H1 (cell line): ENCODE measurements around the gene FASN. TPM values are rescaled to one million over a fixed set of nuclear protein-coding genes. Genes with fewer than 3 reads are reported as not detected.

Experiments
- CTCF ChIA-PET: fragments of 300-600 bp; sonication (Branson Sonifier 250); formaldehyde crosslinking; loops from one replicate; lab custom pipeline; 2021; ENCODE audit not compliant: partially characterized antibody; lab: Charles Lee
- POLR2A ChIA-PET: fragments of 300-600 bp; sonication (Branson Sonifier 250); formaldehyde crosslinking; loops from one replicate; lab custom pipeline; 2021; ENCODE audit warnings: inconsistent platforms; ENCODE audit not compliant: partially characterized antibody; lab: Charles Lee
- DNase-seq, 2 experiments: peaks; one replicate each; pipeline versions ENCODE4 v3.0.0 to v3.0.0-alpha.2; 2010 to 2022; ENCODE audit warnings: low spot score in 2 of 2, low read depth in 1 of 2, mixed read lengths in 1 of 2
- FAIRE-seq: peaks from 2 replicates; lab custom pipeline; 2011; peaks lifted over from hg19 to GRCh38; lab: Jason Lieb, UNC
- H2AFZ ChIP-seq: 2 replicates; pipeline ENCODE4 v1.8.1; 2012; ENCODE audit warnings: low read length, inconsistent platforms
- H2AK5ac ChIP-seq: 2 replicates; pipeline ENCODE4 v1.6.1; 2013; ENCODE audit warnings: low read depth, low read length
- H2BK120ac ChIP-seq: replicated peaks from 2 replicates; pipeline ENCODE3; 2013; ENCODE audit warnings: low read depth, low read length, inconsistent platforms
- H2BK12ac ChIP-seq: 2 replicates; pipeline ENCODE4 v1.6.1; 2013; ENCODE audit warnings: low read depth, low read length
- H2BK15ac ChIP-seq: 2 replicates; pipeline ENCODE4 v1.6.1; 2013; ENCODE audit warnings: low read length
- H2BK20ac ChIP-seq: 2 replicates; pipeline ENCODE4 v1.6.1; 2013; ENCODE audit warnings: low read length
- H2BK5ac ChIP-seq: 2 replicates; pipeline ENCODE4 v1.6.1; 2013; ENCODE audit warnings: low read depth, low read length
- H3K14ac ChIP-seq: 2 replicates; pipeline ENCODE4 v1.6.1; 2013; ENCODE audit warnings: inconsistent platforms; ENCODE audit not compliant: insufficient read length
- H3K18ac ChIP-seq: 2 replicates; pipeline ENCODE4 v1.6.1; 2013; ENCODE audit warnings: low read length; ENCODE audit errors: extremely low read depth
- H3K23ac ChIP-seq: 2 replicates; pipeline ENCODE4 v1.6.1; 2013; ENCODE audit warnings: inconsistent platforms; ENCODE audit not compliant: insufficient read length
- H3K23me2 ChIP-seq: 2 replicates; pipeline ENCODE4 v1.6.1; 2013; ENCODE audit warnings: low read depth, low read length
- H3K27ac ChIP-seq: 2 replicates; pipeline ENCODE4 v1.6.1; 2011; ENCODE audit warnings: low read depth, low read length, inconsistent platforms
- H3K27me3 ChIP-seq, 4 experiments: replicated peaks in 1 of 4; 1 replicate in 1 of 4; 2 replicates in 3 of 4; pipeline versions ENCODE4 v1.6.1 to v1.8.1; 2011 to 2013; ENCODE audit warnings: low read length in 3 of 4, mild to moderate bottlenecking in 3 of 4, inconsistent platforms in 2 of 4, mixed read lengths in 2 of 4, moderate library complexity in 1 of 4; ENCODE audit not compliant: control insufficient read depth in 3 of 4, insufficient read depth in 3 of 4; ENCODE audit errors: extremely low read depth in 1 of 4
- H3K36me3 ChIP-seq, 4 experiments: 2 replicates each; pipeline versions ENCODE4 v1.6.1 to v1.8.1; 2011 to 2013; ENCODE audit warnings: mild to moderate bottlenecking in 4 of 4, low read length in 3 of 4, moderate library complexity in 2 of 4, control low read depth in 1 of 4, inconsistent platforms in 1 of 4; ENCODE audit not compliant: insufficient read depth in 4 of 4, control insufficient read depth in 2 of 4
- H3K4ac ChIP-seq: replicated peaks from 2 replicates; pipeline ENCODE3; 2013; ENCODE audit warnings: low read length, low read depth, mixed read lengths, inconsistent platforms; ENCODE audit not compliant: insufficient read length
- H3K4me1 ChIP-seq, 4 experiments: replicated peaks in 1 of 4; 1 replicate in 1 of 4; 2 replicates in 3 of 4; pipeline versions ENCODE4 v1.6.1 to v1.8.1; 2011 to 2013; ENCODE audit warnings: low read length in 3 of 4, inconsistent platforms in 2 of 4, mixed read lengths in 1 of 4; ENCODE audit not compliant: insufficient read depth in 4 of 4, control insufficient read depth in 3 of 4
- H3K4me2 ChIP-seq, 2 experiments: 2 replicates each; pipeline versions ENCODE4 v1.6.1 to v1.8.1; 2011 to 2013; ENCODE audit warnings: low read depth in 2 of 2, low read length in 2 of 2, control low read depth in 1 of 2, inconsistent platforms in 1 of 2, mild to moderate bottlenecking in 1 of 2; ENCODE audit not compliant: insufficient read depth in 1 of 2
- H3K4me3 ChIP-seq, 4 experiments: fragments of 200-600, 300-600 bp in 1 of 4; sonication (generic), shearing (Covaris generic), sonication (Bioruptor Twin) in 1 of 4; 2 replicates each; pipeline versions ENCODE4 v1.5.1 to v1.8.1; 2011 to 2016; ENCODE audit warnings: low read length in 4 of 4, low read depth in 3 of 4, control low read depth in 2 of 4, inconsistent platforms in 2 of 4, mild to moderate bottlenecking in 2 of 4, mixed read lengths in 1 of 4, moderate library complexity in 1 of 4; ENCODE audit not compliant: insufficient read depth in 2 of 4; ENCODE audit errors: extremely low read depth in 1 of 4
- H3K56ac ChIP-seq: replicated peaks from 2 replicates; pipeline ENCODE3; 2013; ENCODE audit warnings: low read depth, mild to moderate bottlenecking, mixed read lengths, low read length, inconsistent platforms; ENCODE audit not compliant: insufficient read length
- H3K79me1 ChIP-seq: 2 replicates; pipeline ENCODE4 v1.6.1; 2013; ENCODE audit warnings: low read depth, low read length, control low read depth
- H3K79me2 ChIP-seq, 2 experiments: 2 replicates each; pipeline versions ENCODE4 v1.6.1 to v1.8.1; 2012 to 2013; ENCODE audit warnings: low read length in 2 of 2, mild to moderate bottlenecking in 2 of 2, inconsistent platforms in 1 of 2; ENCODE audit not compliant: insufficient read depth in 2 of 2, control insufficient read depth in 1 of 2
- H3K9ac ChIP-seq, 4 experiments: replicated peaks in 1 of 4; 1 replicate in 1 of 4; 2 replicates in 3 of 4; pipeline versions ENCODE4 v1.6.1 to v1.8.1; 2011 to 2013; ENCODE audit warnings: low read depth in 3 of 4, low read length in 3 of 4, control low read depth in 2 of 4, mild to moderate bottlenecking in 2 of 4, moderate library complexity in 2 of 4, inconsistent platforms in 1 of 4; ENCODE audit errors: extremely low read depth in 1 of 4
- H3K9me3 ChIP-seq, 2 experiments: 2 replicates each; pipeline versions ENCODE4 v1.6.1 to v1.8.1; 2012 to 2013; ENCODE audit warnings: mild to moderate bottlenecking in 2 of 2, moderate library complexity in 2 of 2, control low read depth in 1 of 2, inconsistent platforms in 1 of 2, low read depth in 1 of 2, low read length in 1 of 2, mixed read lengths in 1 of 2; ENCODE audit not compliant: insufficient read depth in 2 of 2
- H4K20me1 ChIP-seq, 2 experiments: replicated peaks in 1 of 2; 2 replicates each; pipeline versions ENCODE3 to v1.8.1; 2011 to 2013; ENCODE audit warnings: inconsistent platforms in 2 of 2, low read length in 2 of 2, mild to moderate bottlenecking in 1 of 2; ENCODE audit not compliant: insufficient read depth in 2 of 2, control insufficient read depth in 1 of 2
- H4K5ac ChIP-seq: 2 replicates; pipeline ENCODE4 v1.6.1; 2013; ENCODE audit warnings: low read length, low read depth, mixed read lengths, inconsistent platforms; ENCODE audit not compliant: insufficient read length
- H4K8ac ChIP-seq: 2 replicates; pipeline ENCODE4 v1.8.0; 2013; ENCODE audit warnings: mild to moderate bottlenecking, moderate library complexity, low read length, inconsistent platforms; ENCODE audit not compliant: insufficient read depth; ENCODE audit errors: extremely low read depth
- H4K91ac ChIP-seq: replicated peaks from 2 replicates; pipeline ENCODE3; 2013; ENCODE audit warnings: low read length, mixed read lengths, inconsistent platforms; ENCODE audit not compliant: insufficient read length
- CBX5 ChIP-seq: fragments of 300-800, 300-1000 bp; sonication (generic); IDR thresholded peaks from 2 replicates; pipeline ENCODE4 v1.7.1; 2016; ENCODE audit warnings: antibody characterized with exemption, low read length, low read depth
- CEBPB ChIP-seq: IDR thresholded peaks from 2 replicates; pipeline ENCODE4 v1.6.1; 2012; ENCODE audit warnings: low read depth, low read length
- JUN ChIP-seq: IDR thresholded peaks from 2 replicates; pipeline ENCODE4 v1.6.1; 2011; ENCODE audit warnings: low read depth, mild to moderate bottlenecking, improper control_type of control experiment, low read length
- SP1 ChIP-seq: IDR thresholded peaks from 2 replicates; pipeline ENCODE4 v1.6.1; 2011; ENCODE audit warnings: low read depth, low read length
- SP4 ChIP-seq: IDR thresholded peaks from 2 replicates; pipeline ENCODE4 v1.6.1; 2012; ENCODE audit warnings: low read length, inconsistent platforms
- SUZ12 ChIP-seq: fragments of 200-600 bp; sonication (generic); IDR thresholded peaks from 2 replicates; pipeline ENCODE4 v1.6.1; 2012; ENCODE audit warnings: mild to moderate bottlenecking, inconsistent platforms, low read length, moderate library complexity, mixed read lengths
- TEAD4 ChIP-seq: IDR thresholded peaks from 2 replicates; pipeline ENCODE4 v1.6.1; 2012; ENCODE audit warnings: low read depth, low read length, inconsistent platforms, mixed read lengths
- YY1 ChIP-seq: IDR thresholded peaks from 2 replicates; pipeline ENCODE4 v1.6.1; 2011; ENCODE audit warnings: low read depth, mild to moderate bottlenecking, low read length
- WGBS, 2 experiments: shearing (Covaris generic) in 1 of 2; methylation state at CpG; one replicate each; pipeline versions ENCODE4 v1.1.6 to v1.1.7; 2013 to 2015; ENCODE audit warnings: low lambda C conversion rate in 2 of 2, mixed read lengths in 2 of 2, inconsistent platforms in 1 of 2, low coverage in 1 of 2, missing lambda C conversion rate in 1 of 2; ENCODE audit not compliant: insufficient replicate concordance in 2 of 2, insufficient coverage in 1 of 2, insufficient read length in 1 of 2; ENCODE audit errors: extremely low coverage in 1 of 2, missing lambda C conversion rate in 1 of 2; 5-methylcytosine and 5-hydroxymethylcytosine counted together
- polyA plus RNA-seq, 7 experiments: library from polyadenylated mRNA; depleted of rRNA in 3 of 7; stranded (reverse) in 5 of 7; unstranded in 2 of 7; fragments of >200 nt in 5 of 7; fragments of 200-250 nt in 2 of 7; gene quantifications; 1 replicate in 5 of 7; 2 replicates in 1 of 7; 4 replicates in 1 of 7; pipeline versions ENCODE4 v1.2.1 to v1.2.3, GENCODE V29; 2011 to 2013; ENCODE audit warnings: missing spikeins in 2 of 7, mixed read lengths in 2 of 7
- total RNA-seq: library from RNA; stranded (reverse); fragmentation: NEBNext Ultra II Directional; extraction: Animal tissue kit (Norgen Biotek cat#: 25700); gene quantifications from 2 replicates; pipeline ENCODE4 v1.2.1, GENCODE V29; 2021
- TF ChIP-seq, protein P1 (sequence below), 3 experiments: IDR thresholded peaks; 1 replicate in 2 of 3; 2 replicates in 1 of 3; pipeline versions ENCODE4 v1.5.1 to v1.6.1; 2011; ENCODE audit warnings: low read length in 3 of 3, mild to moderate bottlenecking in 3 of 3, inconsistent platforms in 2 of 3, low read depth in 1 of 3, moderate library complexity in 1 of 3; ENCODE audit not compliant: insufficient read depth in 1 of 3; ENCODE audit errors: control extremely low read depth in 1 of 3

Gene FASN
- total and polyA plus RNA-seq, 2 of the 8 experiments (the other 6 are each of a cell fraction or from before 2014, with no cell fraction given) = 143 to 561 TPM

DNA sequence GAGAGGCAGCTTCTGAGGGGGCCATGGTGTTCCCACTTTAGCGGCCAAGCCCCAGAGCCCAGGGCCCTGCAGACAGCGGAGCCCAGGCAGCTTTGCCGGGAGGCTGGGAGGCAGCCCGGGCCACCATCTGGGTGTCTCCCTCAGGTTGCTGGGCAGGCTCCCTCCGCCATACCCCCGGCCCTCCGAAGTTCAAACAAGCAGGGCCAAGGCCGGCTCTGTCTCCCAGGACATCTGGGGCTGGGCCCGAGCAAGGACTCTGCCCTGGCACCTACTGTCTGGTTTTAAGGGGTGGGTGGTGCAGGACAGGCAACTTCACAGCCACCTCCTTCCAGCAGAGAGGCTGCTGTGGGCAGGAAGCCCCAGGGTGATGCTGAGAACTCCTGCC lies 35.1 kb downstream of the FASN start:
- Histone ChIP-seq H3K36me3 (peaks cover 8 to 18% (median 15%) of the 10 kb centered on the region in 4 experiments; a peak in 5 of 8 replicates), H3K4me2 (no peak overlapping the region), H2AK5ac (no peak overlapping the region), H3K4me1 (peaks cover 0 to 10% (median 5%) of the 10 kb centered on the region in 4 experiments; a peak in 5 of 7 replicates), H2BK12ac (no peak overlapping the region), H3K79me2 (no peaks in the 10 kb centered on the region), H3K9me3 (no peaks in the 10 kb centered on the region), H2AFZ (no peak overlapping the region), H3K14ac (no peak overlapping the region), H3K4ac (no peak overlapping the region), H4K8ac (no peak overlapping the region), H3K18ac (no peak overlapping the region), H2BK15ac (no peak overlapping the region), H4K20me1 (peaks cover 0 to 9% of the 10 kb centered on the region in 2 experiments), H3K27ac (no peak overlapping the region), H3K23ac (no peak overlapping the region), H3K27me3 (no peaks in the 10 kb centered on the region), H3K79me1 (peaks cover 5% of the 10 kb centered on the region; the same call in 1 of the 2 replicates), H2BK20ac (no peak overlapping the region), H4K91ac (no peak overlapping the region), H3K23me2 (peaks cover 8% of the 10 kb centered on the region; the same call in 1 of the 2 replicates), H2BK120ac (no peak overlapping the region), H3K9ac (no peak overlapping the region), H3K4me3 (no peak overlapping the region), H3K56ac (no peak overlapping the region), H2BK5ac (no peak overlapping the region), H4K5ac (no peak overlapping the region)
- FAIRE-seq = no peak
- no peak for DNase-seq
- ChIA-PET CTCF (interaction anchor here (0.8 to 2.8 kb wide), 6 partner anchors 9 to 43 kb away, joined by 3 to 15 read pairs (median 4); partner anchors contain the start of gene DCXR), POLR2A (interaction anchor here (0.9 to 16.2 kb wide), 9 partner anchors 8 to 44 kb away, joined by 3 to 161 read pairs (median 8); partner anchors contain the start of genes DCXR, GPS1, RAC3 and RFNG)
- WGBS, 2 experiments = 92% methylated on average over 9 of the region's 9 CpGs; no CpG with 5 or more reads in 1 of the 2 experiments
- TF ChIP-seq CBX5 = no peak
- no peak for TF ChIP-seq SP1
- TF ChIP-seq, protein P1, sequence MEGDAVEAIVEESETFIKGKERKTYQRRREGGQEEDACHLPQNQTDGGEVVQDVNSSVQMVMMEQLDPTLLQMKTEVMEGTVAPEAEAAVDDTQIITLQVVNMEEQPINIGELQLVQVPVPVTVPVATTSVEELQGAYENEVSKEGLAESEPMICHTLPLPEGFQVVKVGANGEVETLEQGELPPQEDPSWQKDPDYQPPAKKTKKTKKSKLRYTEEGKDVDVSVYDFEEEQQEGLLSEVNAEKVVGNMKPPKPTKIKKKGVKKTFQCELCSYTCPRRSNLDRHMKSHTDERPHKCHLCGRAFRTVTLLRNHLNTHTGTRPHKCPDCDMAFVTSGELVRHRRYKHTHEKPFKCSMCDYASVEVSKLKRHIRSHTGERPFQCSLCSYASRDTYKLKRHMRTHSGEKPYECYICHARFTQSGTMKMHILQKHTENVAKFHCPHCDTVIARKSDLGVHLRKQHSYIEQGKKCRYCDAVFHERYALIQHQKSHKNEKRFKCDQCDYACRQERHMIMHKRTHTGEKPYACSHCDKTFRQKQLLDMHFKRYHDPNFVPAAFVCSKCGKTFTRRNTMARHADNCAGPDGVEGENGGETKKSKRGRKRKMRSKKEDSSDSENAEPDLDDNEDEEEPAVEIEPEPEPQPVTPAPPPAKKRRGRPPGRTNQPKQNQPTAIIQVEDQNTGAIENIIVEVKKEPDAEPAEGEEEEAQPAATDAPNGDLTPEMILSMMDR (IDR thresholded peaks at IDR 0.05; ENCODE audit: control extremely low read depth in 1 of 3, insufficient read depth in 1 of 3, low read depth in 1 of 3, low read length in 3 of 3) = no peak
- TF ChIP-seq JUN = no peak
- no peak for TF ChIP-seq SUZ12
- TF ChIP-seq SP4 = no peak
- TF ChIP-seq CEBPB = no peak
- no peak for TF ChIP-seq YY1
- no peak for TF ChIP-seq TEAD4
